ENCODE measurements around the gene EPS8L2.

EPS8L2 gene

DNA sequence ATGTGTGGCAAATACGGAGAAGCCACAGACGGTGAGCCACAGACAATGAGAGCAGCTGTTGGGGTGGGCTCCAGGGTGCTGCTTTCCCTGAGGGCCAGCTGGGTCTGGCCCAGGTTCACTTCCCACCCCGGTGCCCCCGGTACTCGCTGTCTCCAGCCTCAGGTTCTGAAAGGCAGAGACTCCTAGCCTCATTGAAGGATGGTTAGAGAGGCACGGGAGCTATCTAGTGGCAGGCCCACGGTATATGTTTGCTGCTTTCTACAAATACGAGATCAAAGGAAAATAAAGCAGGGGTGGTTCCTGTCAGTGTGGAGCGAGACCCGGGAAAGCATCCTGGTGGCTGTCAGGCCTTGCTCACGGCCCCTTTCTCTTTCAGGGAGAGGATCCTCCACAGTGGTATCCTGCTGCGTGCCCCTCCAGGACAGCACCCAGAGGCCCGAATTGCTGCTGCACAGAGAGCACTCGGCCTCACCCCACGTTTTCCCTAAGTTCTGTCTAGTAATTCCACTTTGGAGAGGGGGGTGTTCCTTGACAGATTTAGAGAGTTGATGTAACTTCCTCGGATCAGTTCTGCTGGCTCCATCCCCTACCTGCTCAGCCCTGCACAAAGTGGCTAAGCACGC is 7.4 kb upstream of the EPS8L2 start:
- no peak overlapping the region for H3K4me3 ChIP-seq (ENCODE audit: low read length)
- no peak for DNase-seq (ENCODE audit: low read depth)
- TF ChIP-seq, protein P1, sequence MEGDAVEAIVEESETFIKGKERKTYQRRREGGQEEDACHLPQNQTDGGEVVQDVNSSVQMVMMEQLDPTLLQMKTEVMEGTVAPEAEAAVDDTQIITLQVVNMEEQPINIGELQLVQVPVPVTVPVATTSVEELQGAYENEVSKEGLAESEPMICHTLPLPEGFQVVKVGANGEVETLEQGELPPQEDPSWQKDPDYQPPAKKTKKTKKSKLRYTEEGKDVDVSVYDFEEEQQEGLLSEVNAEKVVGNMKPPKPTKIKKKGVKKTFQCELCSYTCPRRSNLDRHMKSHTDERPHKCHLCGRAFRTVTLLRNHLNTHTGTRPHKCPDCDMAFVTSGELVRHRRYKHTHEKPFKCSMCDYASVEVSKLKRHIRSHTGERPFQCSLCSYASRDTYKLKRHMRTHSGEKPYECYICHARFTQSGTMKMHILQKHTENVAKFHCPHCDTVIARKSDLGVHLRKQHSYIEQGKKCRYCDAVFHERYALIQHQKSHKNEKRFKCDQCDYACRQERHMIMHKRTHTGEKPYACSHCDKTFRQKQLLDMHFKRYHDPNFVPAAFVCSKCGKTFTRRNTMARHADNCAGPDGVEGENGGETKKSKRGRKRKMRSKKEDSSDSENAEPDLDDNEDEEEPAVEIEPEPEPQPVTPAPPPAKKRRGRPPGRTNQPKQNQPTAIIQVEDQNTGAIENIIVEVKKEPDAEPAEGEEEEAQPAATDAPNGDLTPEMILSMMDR (conservative IDR thresholded peaks at IDR 0.05; ENCODE audit: low read depth, low read length), result no peak

DNA sequence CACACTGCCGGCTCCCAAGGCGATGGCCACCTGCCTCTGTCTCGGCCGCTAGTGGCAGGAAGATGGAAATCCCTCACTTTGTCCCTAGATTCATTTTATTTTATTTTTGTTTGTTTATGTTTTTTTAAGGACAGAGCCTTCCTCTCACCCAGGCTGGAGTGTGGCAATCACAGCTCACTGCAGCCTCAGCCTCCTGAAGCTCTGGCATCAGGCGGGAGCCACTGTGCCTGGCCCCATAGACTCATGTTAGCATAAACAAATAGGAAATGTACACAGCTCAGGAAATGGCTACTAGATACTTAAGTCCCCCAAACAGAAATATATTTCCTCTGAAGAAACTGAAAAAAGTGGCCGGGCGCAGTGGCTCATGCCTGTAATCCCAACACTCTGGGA is 6.9 kb upstream of the EPS8L2 start:
- TF ChIP-seq, protein P1 (conservative IDR thresholded peaks at IDR 0.05; ENCODE audit: low read depth, low read length), result no peak
- no peak overlapping the region for H3K4me3 ChIP-seq (ENCODE audit: low read length)
- no peak for DNase-seq (ENCODE audit: low read depth)

GRCh38 chr11:699753-700152 is 6.3 kb upstream of the EPS8L2 start:
- no peak overlapping the region for H3K4me3 ChIP-seq (ENCODE audit: low read length)
- DNase-seq (ENCODE audit: low read depth), result no peak
- TF ChIP-seq, protein P1 (conservative IDR thresholded peaks at IDR 0.05; ENCODE audit: low read depth, low read length), result no peak

DNA sequence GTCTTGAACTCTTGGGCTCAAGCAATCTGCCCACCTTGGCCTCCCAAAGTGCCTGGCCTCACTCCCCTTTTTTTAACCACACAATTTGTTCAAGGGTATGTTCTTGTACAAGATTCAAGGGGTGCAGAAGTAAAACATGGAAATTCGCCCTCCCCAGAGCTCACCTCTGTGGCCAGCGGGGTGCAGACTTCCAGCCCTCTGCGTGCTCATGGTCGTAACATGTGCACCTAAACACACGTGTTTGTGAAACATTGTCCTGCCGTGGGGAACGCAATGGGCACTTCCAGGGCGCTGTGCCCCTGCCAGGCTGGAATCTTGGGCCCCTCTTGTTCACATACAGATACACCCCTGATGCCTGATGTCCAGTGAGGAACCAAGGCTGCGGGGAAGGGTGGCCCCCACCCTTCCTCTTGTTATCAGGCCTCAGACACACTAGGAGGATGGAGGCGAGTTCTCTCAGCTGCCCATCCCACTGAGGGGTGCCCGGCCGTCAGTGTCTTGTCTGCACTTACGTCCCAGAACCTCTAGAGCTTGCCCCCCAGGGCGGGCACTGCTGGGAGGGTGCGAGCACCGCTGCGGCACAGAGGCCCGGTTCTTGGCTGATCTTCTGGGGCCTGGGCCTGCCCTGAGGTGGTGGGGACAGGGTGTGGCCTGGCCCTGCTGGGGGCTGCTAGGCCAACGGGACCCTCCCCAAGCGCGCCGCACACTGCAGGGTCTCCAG is 4.1 kb upstream of the EPS8L2 start:
- H3K4me3 ChIP-seq (ENCODE audit: low read length), result no peak overlapping the region
- no peak for DNase-seq (ENCODE audit: low read depth)
- TF ChIP-seq, protein P1 (conservative IDR thresholded peaks at IDR 0.05; ENCODE audit: low read depth, low read length), result no peak

GRCh38 chr11:702462-703461 is 3.3 kb upstream of the EPS8L2 start:
- no peak overlapping the region for H3K4me3 ChIP-seq (ENCODE audit: low read length)
- DNase-seq (ENCODE audit: low read depth), result no peak
- TF ChIP-seq, protein P1 (conservative IDR thresholded peaks at IDR 0.05; ENCODE audit: low read depth, low read length), result no peak

- TF ChIP-seq, protein P1 (conservative IDR thresholded peaks at IDR 0.05; ENCODE audit: low read depth, low read length), result no peak
- H3K4me3 ChIP-seq (ENCODE audit: low read length), result no peak overlapping the region
- no peak for DNase-seq (ENCODE audit: low read depth)
These were observed 2.5 kb upstream of the EPS8L2 start for GRCh38 chr11:703506-703905.

Data from retinal pigment epithelial cell (primary cell).